SH-SY5Y (cell line): ENCODE data around the gene RGS9.
A peak's percentile ranks its signal among the peaks of the same experiment; 100 is the strongest.

Source experiments
- GATA2 ChIP-seq: IDR thresholded peaks from 2 replicates; pipeline ENCODE4 v1.6.1; 2011; ENCODE audit warnings: mild to moderate bottlenecking, low read depth, low read length
- GATA3 ChIP-seq: IDR thresholded peaks from 2 replicates; pipeline ENCODE4 v1.6.1; 2011; ENCODE audit warnings: low read depth, mild to moderate bottlenecking, low read length, moderate library complexity

RGS9 gene

GRCh38 chr17:65198653-65199382 is 61.6 kb downstream of the RGS9 start:
- TF ChIP-seq GATA3, result peak; percentile 88
- peak; percentile 95 for TF ChIP-seq GATA2

- TF ChIP-seq GATA3 (no peak), GATA2 (no peak)
Measured at GRCh38 chr17:65201331-65201730, 64.2 kb downstream of the RGS9 start.

GRCh38 chr17:65202844-65203571 is 65.8 kb downstream of the RGS9 start:
- TF ChIP-seq GATA3 (no peak), GATA2 (no peak)

- TF ChIP-seq GATA3 (no peak), GATA2 (no peak)
Measured at GRCh38 chr17:65204001-65204400, 66.8 kb downstream of the RGS9 start.

- TF ChIP-seq GATA3 (no peak), GATA2 (no peak)
Measured at GRCh38 chr17:65205655-65206054, 68.5 kb downstream of the RGS9 start.

- TF ChIP-seq GATA3 (no peak), GATA2 (no peak)
Measured at GRCh38 chr17:65208717-65209116, 71.5 kb downstream of the RGS9 start.

GRCh38 chr17:65218261-65218660 is 81.1 kb downstream of the RGS9 start:
- TF ChIP-seq GATA3 (no peak), GATA2 (no peak)

- TF ChIP-seq GATA2 (no peak), GATA3 (no peak)
Measured at GRCh38 chr17:65219124-65219523, 82.0 kb downstream of the RGS9 start.

GRCh38 chr17:65219707-65220106 is 82.5 kb downstream of the RGS9 start:
- no peak for TF ChIP-seq GATA3

GRCh38 chr17:65220732-65221131 is 83.6 kb downstream of the RGS9 start:
- TF ChIP-seq GATA3 (no peak), GATA2 (no peak)

- TF ChIP-seq GATA2, result no peak
- TF ChIP-seq GATA3, result no peak
Measured at GRCh38 chr17:65222214-65222738, 85.1 kb downstream of the RGS9 start.

- TF ChIP-seq GATA2 (no peak), GATA3 (no peak)
Measured at GRCh38 chr17:65225061-65225460, 87.9 kb downstream of the RGS9 start.

GRCh38 chr17:65226227-65226626 is 89.1 kb downstream of the RGS9 start:
- TF ChIP-seq GATA2 (no peak), GATA3 (no peak)

GRCh38 chr17:65227637-65228036 is 90.5 kb downstream of the RGS9 start:
- TF ChIP-seq GATA2 (no peak), GATA3 (no peak)

GRCh38 chr17:65228287-65228686 is 91.1 kb downstream of the RGS9 start:
- TF ChIP-seq GATA2 (no peak), GATA3 (no peak)
